Thymus (tissue), 14 donors: ENCODE measurements around the gene SPATA7. TPM values are rescaled to one million over a fixed set of nuclear protein-coding genes. Genes with fewer than 3 reads are reported as not detected.

Experiments used
- DNase-seq, 9 donors: peaks; one replicate each; pipeline ENCODE4 v3.0.0-alpha.2; 2013; ENCODE audit warnings: low spot score in 9 of 9, low read depth in 6 of 9, missing footprints in 1 of 9
- H3K27ac ChIP-seq, 2 donors: one replicate each; pipeline ENCODE4 v1.5.1; 2013; ENCODE audit warnings: control low read depth in 1 of 2, low read depth in 1 of 2, low read length in 1 of 2, mild to moderate bottlenecking in 1 of 2, moderate library complexity in 1 of 2
- H3K27me3 ChIP-seq, 2 donors: one replicate each; pipeline ENCODE4 v1.5.1; 2013; ENCODE audit warnings: low read length in 1 of 2; ENCODE audit not compliant: control insufficient read depth in 2 of 2, insufficient read depth in 1 of 2
- H3K36me3 ChIP-seq, 2 donors: one replicate each; pipeline ENCODE4 v1.5.1; 2013; ENCODE audit warnings: low read length in 1 of 2, mild to moderate bottlenecking in 1 of 2, moderate library complexity in 1 of 2; ENCODE audit not compliant: control insufficient read depth in 2 of 2, insufficient read depth in 2 of 2
- H3K4me1 ChIP-seq, 2 donors: one replicate each; pipeline ENCODE4 v1.5.1; 2013; ENCODE audit warnings: low read length in 2 of 2; ENCODE audit not compliant: control insufficient read depth in 2 of 2, insufficient read depth in 2 of 2
- H3K4me3 ChIP-seq, 2 donors: one replicate each; pipeline ENCODE4 v1.5.1; 2013; ENCODE audit warnings: low read length in 2 of 2, control low read depth in 1 of 2, mild to moderate bottlenecking in 1 of 2
- H3K9me3 ChIP-seq, 2 donors: one replicate each; pipeline ENCODE4 v1.5.1; 2013; ENCODE audit warnings: low read length in 1 of 2, mild to moderate bottlenecking in 1 of 2; ENCODE audit not compliant: control insufficient read depth in 2 of 2, insufficient read depth in 1 of 2
- WGBS: extraction: QIAGEN DNeasy Blood & Tissue Kit; methylation state at CpG from one replicate; pipeline ENCODE4 v1.1.7; 2013; 5-methylcytosine and 5-hydroxymethylcytosine counted together
- long read RNA-seq, 10 donors: transcript quantifications; one replicate each; lab custom pipeline, GENCODE V29; 2026
- polyA plus RNA-seq: library from polyadenylated mRNA; stranded (reverse); fragments of 200-250 nt; gene quantifications from one replicate; pipeline ENCODE4 v1.2.3, GENCODE V29; 2013
- total RNA-seq: library from RNA; stranded (reverse); fragments of 120-200 nt; gene quantifications from one replicate; pipeline ENCODE4 v1.2.4, GENCODE V29; 2013
- donor health status: healthy.

The SPATA7 gene
- total RNA-seq (7.2 TPM), polyA plus RNA-seq (8.4 TPM)
- long read RNA-seq, donor 1 = 0 reads
- long read RNA-seq, donor 2 = 0 reads
- long read RNA-seq, donor 3 = 0 reads
- long read RNA-seq, donor 4, partial matches to known transcripts = 0 of 3 reads
- long read RNA-seq, donor 4, other reads (novel, unspliced or antisense) = 0 of 3 reads
- long read RNA-seq, donor 5 = 0 reads
- long read RNA-seq, donor 6 = 0 reads
- long read RNA-seq, donor 7, partial matches to known transcripts = 0 of 1 reads
- long read RNA-seq, donor 7, other reads (novel, unspliced or antisense) = 0 of 1 reads
- long read RNA-seq, donor 8 = 0 reads
- long read RNA-seq, donor 9 = 0 reads
- long read RNA-seq, donor 10 = 0 reads

DNA sequence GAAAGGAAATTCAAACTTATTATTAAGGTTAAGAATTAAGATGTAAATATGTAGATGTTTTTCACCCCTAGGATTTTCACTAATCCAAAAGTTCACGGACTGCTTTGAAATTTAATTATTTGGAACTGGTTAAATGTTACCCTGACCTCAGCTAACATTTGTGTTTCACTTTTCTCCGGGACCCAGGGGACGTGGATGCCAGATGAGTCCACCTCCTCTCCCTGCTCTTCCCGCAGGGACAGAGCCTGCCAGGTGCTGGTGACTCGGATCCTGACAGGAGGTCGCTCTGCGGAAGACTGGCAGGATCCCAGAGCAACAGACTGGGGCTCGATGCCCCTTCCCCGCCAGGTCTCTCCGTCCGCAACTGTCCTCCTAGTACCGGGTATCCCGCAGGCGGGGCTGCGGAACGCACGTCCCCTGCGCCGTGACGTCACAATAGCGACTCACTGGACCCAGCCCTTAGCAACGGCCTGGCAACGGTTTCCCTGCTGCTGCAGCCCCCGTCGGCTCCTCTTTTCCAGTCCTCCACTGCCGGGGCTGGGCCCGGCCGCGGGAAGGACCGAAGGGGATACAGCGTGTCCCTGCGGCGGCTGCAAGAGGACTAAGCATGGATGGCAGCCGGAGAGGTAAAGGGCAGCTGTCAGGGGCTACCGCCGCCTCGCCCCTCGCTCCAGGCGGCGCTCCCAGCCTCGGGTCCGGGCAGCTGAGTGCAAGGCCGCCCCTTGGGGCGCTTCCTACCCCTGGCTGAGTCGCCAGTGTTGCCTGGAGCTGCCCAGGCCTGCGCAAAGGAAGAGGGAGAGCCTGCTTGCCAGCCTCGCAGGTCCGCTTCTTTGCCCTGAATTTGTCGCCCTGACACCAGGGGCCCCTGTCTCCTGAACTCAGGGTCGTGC lies at the start of gene SPATA7:
TSS of gene SPATA7 (plus strand) at position 446 of the 890 bp plus-strand sequence. CDS start at position 608, 162 bp downstream.
- H3K36me3 ChIP-seq = no peaks in the 10 kb centered on the region
- under 1% methylated on average over 50 of the region's 50 CpGs for WGBS
- H3K9me3 ChIP-seq = no peaks in the 10 kb centered on the region
- H3K27me3 ChIP-seq = peaks cover 0 to 14% of the 10 kb centered on the region in 2 donors
- H3K4me3 ChIP-seq = peak within 1 kb of the TSS; percentile 80 to 91
- peak; percentile 51 to 86 (median 71) for DNase-seq
- H3K27ac ChIP-seq = peak within 1 kb of the TSS in 1 of 2 donors; percentile 8
- peaks cover 5 to 7% of the 10 kb centered on the region in 2 donors for H3K4me1 ChIP-seq

GRCh38 chr14:88340357-88340756 lies 45.1 kb upstream of the SPATA7 start:
- Histone ChIP-seq H3K4me3 (no peak overlapping the region), H3K27ac (no peak overlapping the region), H3K27me3 (no peaks in the 10 kb centered on the region), H3K4me1 (no peaks in the 10 kb centered on the region), H3K36me3 (no peaks in the 10 kb centered on the region), H3K9me3 (no peaks in the 10 kb centered on the region)
- DNase-seq = no peak

DNA sequence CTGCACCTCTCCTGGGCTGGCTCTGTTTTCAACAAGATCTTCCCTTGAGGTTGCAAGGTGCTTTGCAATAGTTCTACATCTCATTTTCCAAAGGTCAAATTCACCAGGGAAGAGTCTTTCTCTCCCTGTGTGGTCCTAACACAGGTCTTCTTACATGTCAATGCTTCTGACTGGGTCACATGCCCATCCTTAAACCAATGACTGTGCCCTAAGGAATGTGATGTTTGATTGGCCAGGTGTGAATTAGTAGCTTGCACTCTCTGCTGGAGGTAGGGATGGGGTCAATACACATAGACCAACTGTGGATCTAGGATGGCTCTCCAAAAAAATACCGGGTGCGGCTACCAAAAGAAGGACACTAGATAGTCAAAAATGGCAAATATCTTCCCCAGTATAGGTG lies 42.5 kb upstream of the SPATA7 start:
- Histone ChIP-seq H3K4me1 (no peaks in the 10 kb centered on the region), H3K27ac (no peak overlapping the region), H3K36me3 (no peaks in the 10 kb centered on the region), H3K9me3 (no peaks in the 10 kb centered on the region), H3K4me3 (no peak overlapping the region), H3K27me3 (no peaks in the 10 kb centered on the region)
- DNase-seq = no peak
- WGBS = 95% methylated on average over 2 of the region's 2 CpGs

DNA sequence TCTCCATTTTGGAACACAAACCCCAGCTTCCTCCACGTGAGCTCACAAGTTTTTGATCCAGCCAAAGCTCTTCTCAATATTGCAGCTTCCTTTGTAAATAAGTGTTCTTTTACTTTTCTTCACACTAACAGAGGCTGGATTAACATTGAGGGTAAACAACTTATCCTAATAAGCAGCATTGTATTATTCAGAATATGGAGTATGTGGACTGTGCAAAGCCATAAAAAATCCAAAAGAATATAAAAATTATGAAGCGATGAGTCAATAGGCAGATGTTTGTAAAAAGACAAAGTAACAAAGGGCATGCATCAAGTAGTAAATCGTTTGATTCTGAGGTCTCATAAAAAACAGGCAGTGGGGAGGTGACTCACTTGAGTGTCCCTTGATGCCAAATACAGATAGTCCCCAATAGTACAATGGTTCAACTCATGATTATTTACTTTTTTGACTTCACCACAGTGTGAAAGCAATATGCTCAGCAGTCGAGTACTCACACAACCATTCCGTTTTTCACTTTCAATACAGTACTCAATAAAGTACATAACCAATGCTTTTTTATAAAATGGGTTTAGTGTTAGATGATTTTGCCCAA lies 39.3 kb upstream of the SPATA7 start:
- no peak for DNase-seq
- Histone ChIP-seq H3K36me3 (no peaks in the 10 kb centered on the region), H3K4me1 (no peaks in the 10 kb centered on the region), H3K27me3 (no peaks in the 10 kb centered on the region), H3K4me3 (no peak overlapping the region), H3K9me3 (no peaks in the 10 kb centered on the region), H3K27ac (no peak overlapping the region)
- WGBS = 82% methylated on average over 5 of the region's 5 CpGs

GRCh38 chr14:88348546-88348945 lies 36.9 kb upstream of the SPATA7 start:
- H3K4me1 ChIP-seq = no peaks in the 10 kb centered on the region
- no peak for DNase-seq
- no peak overlapping the region for H3K27ac ChIP-seq
- 73% methylated on average over 3 of the region's 3 CpGs for WGBS
- no peak overlapping the region for H3K4me3 ChIP-seq
- H3K9me3 ChIP-seq = no peaks in the 10 kb centered on the region
- no peaks in the 10 kb centered on the region for H3K36me3 ChIP-seq
- no peaks in the 10 kb centered on the region for H3K27me3 ChIP-seq

GRCh38 chr14:88351966-88352691 lies 33.3 kb upstream of the SPATA7 start:
- H3K4me1 ChIP-seq = no peaks in the 10 kb centered on the region
- WGBS = 92% methylated on average over 4 of the region's 4 CpGs
- DNase-seq = no peak
- H3K36me3 ChIP-seq = no peaks in the 10 kb centered on the region
- H3K4me3 ChIP-seq = no peak overlapping the region
- no peaks in the 10 kb centered on the region for H3K9me3 ChIP-seq
- H3K27ac ChIP-seq = no peak overlapping the region
- no peaks in the 10 kb centered on the region for H3K27me3 ChIP-seq

- no peaks in the 10 kb centered on the region for H3K4me1 ChIP-seq
- WGBS = 85% methylated on average over 3 of the region's 3 CpGs
- H3K4me3 ChIP-seq = no peak overlapping the region
- no peaks in the 10 kb centered on the region for H3K36me3 ChIP-seq
- no peaks in the 10 kb centered on the region for H3K9me3 ChIP-seq
- H3K27me3 ChIP-seq = no peaks in the 10 kb centered on the region
- no peak for DNase-seq
- no peak overlapping the region for H3K27ac ChIP-seq
Measured at GRCh38 chr14:88352698-88353097, 32.8 kb upstream of the SPATA7 start.

- H3K9me3 ChIP-seq = no peaks in the 10 kb centered on the region
- H3K4me3 ChIP-seq = no peak overlapping the region
- H3K4me1 ChIP-seq = no peaks in the 10 kb centered on the region
- H3K27me3 ChIP-seq = no peaks in the 10 kb centered on the region
- no peak for DNase-seq
- no peak overlapping the region for H3K27ac ChIP-seq
- no peaks in the 10 kb centered on the region for H3K36me3 ChIP-seq
- 89% methylated on average over 3 of the region's 3 CpGs for WGBS
Measured at GRCh38 chr14:88354358-88354757, 31.1 kb upstream of the SPATA7 start.
